Endodermal cell (in vitro differentiated cells): Measurements from ENCODE around the gene HACD3. TPM values are rescaled to one million over a fixed set of nuclear protein-coding genes. Genes with fewer than 3 reads are reported as not detected.

Experiments
- DNase-seq: peaks from one replicate; pipeline ENCODE4 v3.0.0-alpha.2; 2017
- H3K27ac ChIP-seq: 2 replicates; pipeline ENCODE4 v1.5.1; 2013; ENCODE audit warnings: mild to moderate bottlenecking, low read depth, low read length, moderate library complexity
- H3K27me3 ChIP-seq: 2 replicates; pipeline ENCODE4 v1.6.1; 2013; ENCODE audit warnings: mild to moderate bottlenecking, low read length, moderate library complexity; ENCODE audit not compliant: insufficient read depth, control insufficient read depth, poor library complexity, severe bottlenecking
- H3K36me3 ChIP-seq: 2 replicates; pipeline ENCODE4 v1.7.0; 2013; ENCODE audit warnings: mild to moderate bottlenecking, low read length, moderate library complexity; ENCODE audit not compliant: control insufficient read depth, insufficient read depth
- H3K4me1 ChIP-seq: one replicate; pipeline ENCODE4 v1.7.0; 2013; ENCODE audit warnings: low read length; ENCODE audit not compliant: control insufficient read depth, insufficient read depth
- H3K4me3 ChIP-seq: 2 replicates; pipeline ENCODE4 v1.5.1; 2013; ENCODE audit warnings: mild to moderate bottlenecking, low read length, moderate library complexity
- H3K9ac ChIP-seq: 2 replicates; pipeline ENCODE4 v1.6.1; 2013; ENCODE audit warnings: mild to moderate bottlenecking, low read length, moderate library complexity; ENCODE audit not compliant: poor library complexity, severe bottlenecking; ENCODE audit errors: extremely low read depth
- H3K9me3 ChIP-seq: 2 replicates; pipeline ENCODE4 v1.6.1; 2013; ENCODE audit warnings: mild to moderate bottlenecking, low read length, moderate library complexity; ENCODE audit not compliant: control insufficient read depth
- H3K27ac Mint-ChIP-seq: 2 replicates; pipeline ENCODE4 v1.8.0; 2020; ENCODE audit warnings: mixed read lengths
- H3K27me3 Mint-ChIP-seq: 2 replicates; pipeline ENCODE4 v1.8.0; 2021; ENCODE audit warnings: mild to moderate bottlenecking, mixed read lengths; ENCODE audit not compliant: insufficient read depth
- H3K36me3 Mint-ChIP-seq: 2 replicates; pipeline ENCODE4 v1.8.0; 2020; ENCODE audit warnings: low read depth, mixed read lengths
- H3K4me1 Mint-ChIP-seq: 2 replicates; pipeline ENCODE4 v1.8.0; 2020; ENCODE audit warnings: mixed read lengths
- H3K4me3 Mint-ChIP-seq: 2 replicates; pipeline ENCODE4 v1.8.0; 2020; ENCODE audit warnings: mild to moderate bottlenecking, moderate library complexity, mixed read lengths
- H3K9me3 Mint-ChIP-seq: 2 replicates; pipeline ENCODE4 v1.8.0; 2020; ENCODE audit warnings: mild to moderate bottlenecking, mixed read lengths
- CTCF ChIP-seq: fragments of 200-600 bp; sonication (generic); conservative IDR thresholded peaks from 2 replicates; pipeline ENCODE4 v1.5.0; 2021; ENCODE audit warnings: antibody characterized with exemption, mild to moderate bottlenecking
- WGBS, 2 experiments: methylation state at CpG; one replicate each; pipeline versions ENCODE4 v1.1.5 to v1.1.7; 2013; ENCODE audit warnings: missing lambda C conversion rate in 2 of 2, mixed read lengths in 1 of 2; ENCODE audit not compliant: insufficient coverage in 1 of 2, insufficient read length in 1 of 2; 5-methylcytosine and 5-hydroxymethylcytosine counted together
- total RNA-seq, 2 donors: library from RNA; stranded (reverse); fragmentation: NEBNext Ultra II Directional in 1 of 2; extraction: Animal tissue kit (Norgen Biotek cat#: 25700) in 1 of 2; gene quantifications; 2 replicates in 1 of 2; 3 replicates in 1 of 2; pipeline ENCODE4 v1.2.1, GENCODE V29; 2021

HACD3 gene
- total RNA-seq, 2 donors from 2014 or later = 129 to 201 TPM

- Mint-ChIP-seq H3K36me3 (peaks cover 17% of the 10 kb centered on the region), H3K27me3 (no peaks in the 10 kb centered on the region), H3K9me3 (no peaks in the 10 kb centered on the region), H3K4me3 (peak overlapping the region; percentile 72), H3K27ac (peak overlapping the region; percentile 89), H3K4me1 (peaks cover 41% of the 10 kb centered on the region)
- Histone ChIP-seq H3K27me3 (no peaks in the 10 kb centered on the region), H3K9me3 (no peaks in the 10 kb centered on the region), H3K4me3 (peak overlapping the region; percentile 88), H3K36me3 (peaks cover 15% of the 10 kb centered on the region), H3K27ac (no peak overlapping the region), H3K4me1 (no peaks in the 10 kb centered on the region), H3K9ac (no peak overlapping the region)
- TF ChIP-seq CTCF = no peak
- DNase-seq = no peak
- WGBS, 2 experiments = 89% methylated on average over 1 of the region's 1 CpG; no CpG with 5 or more reads in 1 of the 2 experiments
These were observed 2.4 kb downstream of the HACD3 start for GRCh38 chr15:65532738-65533051.

GRCh38 chr15:65533057-65533756 lies 2.9 kb downstream of the HACD3 start:
- DNase-seq = peak; percentile 53
- H3K4me1 ChIP-seq = no peaks in the 10 kb centered on the region
- H3K9me3 ChIP-seq = no peaks in the 10 kb centered on the region
- Mint-ChIP-seq H3K9me3 (no peaks in the 10 kb centered on the region), H3K27me3 (no peaks in the 10 kb centered on the region), H3K27ac (peak overlapping the region; percentile 89), H3K36me3 (peaks cover 20% of the 10 kb centered on the region), H3K4me3 (peak overlapping the region; percentile 72), H3K4me1 (peaks cover 41% of the 10 kb centered on the region)
- peak overlapping the region; percentile 88 for H3K4me3 ChIP-seq
- H3K9ac ChIP-seq = no peak overlapping the region
- 47 to 80% methylated on average over 5 of the region's 5 CpGs for WGBS, 2 experiments
- no peaks in the 10 kb centered on the region for H3K27me3 ChIP-seq
- H3K36me3 ChIP-seq = peaks cover 15% of the 10 kb centered on the region
- TF ChIP-seq CTCF = no peak
- H3K27ac ChIP-seq = no peak overlapping the region

- no peaks in the 10 kb centered on the region for H3K27me3 Mint-ChIP-seq
- H3K4me1 ChIP-seq = no peaks in the 10 kb centered on the region
- 93 to 100% methylated on average over 2 to 4 of the region's 4 CpGs for WGBS, 2 experiments
These were observed 4.9 kb downstream of the HACD3 start for GRCh38 chr15:65535192-65535591.

More at GRCh38 chr15:65535192-65535591, 4.9 kb downstream of the HACD3 start:
- Histone ChIP-seq H3K4me3 (no peak overlapping the region), H3K27me3 (no peaks in the 10 kb centered on the region), H3K27ac (no peak overlapping the region), H3K9ac (no peak overlapping the region), H3K36me3 (peaks cover 15% of the 10 kb centered on the region), H3K9me3 (no peaks in the 10 kb centered on the region)
- Mint-ChIP-seq H3K27ac (no peak overlapping the region), H3K9me3 (no peaks in the 10 kb centered on the region), H3K4me1 (peaks cover 25% of the 10 kb centered on the region), H3K4me3 (no peak overlapping the region), H3K36me3 (peaks cover 23% of the 10 kb centered on the region)
- no peak for DNase-seq
- TF ChIP-seq CTCF = no peak
